Measurements from ENCODE around the gene SLC31A1.

The SLC31A1 gene

GRCh38 chr9:113221003-113221799 lies at the start of gene SLC31A1, which contains the start of gene FKBP15:
SLC31A1 (plus strand) TSS chr9:113221544; CDS start chr9:113256149, 34,605 bp downstream.
FKBP15 (minus strand) TSS chr9:113221277; CDS start chr9:113221243, 34 bp downstream.
- peak; percentile 98 for DNase-seq

GRCh38 chr9:113173341-113173740 lies 48.0 kb upstream of the SLC31A1 start:
- DNase-seq: no peak

- no peak for DNase-seq
Observed at GRCh38 chr9:113176803-113177202, 44.5 kb upstream of the SLC31A1 start.

- no peak for DNase-seq
Observed at GRCh38 chr9:113177251-113177650, 44.1 kb upstream of the SLC31A1 start.

- DNase-seq: no peak
Observed at GRCh38 chr9:113178087-113178486, 43.3 kb upstream of the SLC31A1 start.

GRCh38 chr9:113179839-113180238 lies 41.5 kb upstream of the SLC31A1 start:
- DNase-seq: no peak

GRCh38 chr9:113181165-113181564 lies 40.2 kb upstream of the SLC31A1 start:
- no peak for DNase-seq

DNA sequence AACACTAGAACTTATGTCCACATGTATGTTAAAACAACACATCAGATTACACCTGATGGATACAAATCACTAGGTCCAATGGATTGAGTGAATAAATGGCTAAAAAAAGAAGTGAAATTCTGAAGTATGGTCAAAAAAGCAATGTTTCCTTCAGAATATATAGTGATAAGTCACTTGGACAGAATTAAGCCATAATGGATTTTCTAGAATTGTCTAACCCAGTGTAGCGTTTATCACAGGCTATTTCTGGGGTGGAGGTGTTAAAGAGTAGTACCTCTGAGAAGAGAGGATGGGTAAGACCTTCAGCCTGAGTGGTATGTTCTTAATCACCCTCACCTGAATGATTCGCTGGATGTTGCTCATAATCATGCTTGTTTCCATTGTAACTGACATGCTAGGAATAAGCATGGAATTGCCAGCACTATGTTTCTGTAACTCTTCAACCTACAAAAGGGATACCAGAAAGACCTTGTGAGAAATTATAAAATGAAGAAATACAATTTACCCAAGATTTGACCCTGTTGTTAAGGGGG lies 37.3 kb upstream of the SLC31A1 start:
- no peak for DNase-seq

DNA sequence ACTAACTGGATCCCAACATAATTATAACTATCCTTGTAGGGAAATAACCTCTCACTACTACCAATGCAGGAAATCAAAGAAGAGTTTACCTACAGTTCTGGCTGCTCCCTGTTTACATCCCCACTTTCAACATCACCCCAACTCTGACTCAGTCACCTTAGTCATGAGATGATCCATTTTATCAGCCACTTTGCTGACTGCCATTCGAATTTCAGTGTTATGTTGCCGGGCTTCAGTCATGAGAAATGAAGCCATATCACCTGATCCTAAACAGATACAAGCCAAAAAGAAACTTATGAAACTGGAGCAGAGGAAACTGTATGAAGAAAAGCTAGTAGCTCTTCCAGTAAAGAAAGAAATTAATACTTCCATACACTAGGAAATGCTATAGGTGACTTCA lies 36.8 kb upstream of the SLC31A1 start:
- DNase-seq: no peak

DNA sequence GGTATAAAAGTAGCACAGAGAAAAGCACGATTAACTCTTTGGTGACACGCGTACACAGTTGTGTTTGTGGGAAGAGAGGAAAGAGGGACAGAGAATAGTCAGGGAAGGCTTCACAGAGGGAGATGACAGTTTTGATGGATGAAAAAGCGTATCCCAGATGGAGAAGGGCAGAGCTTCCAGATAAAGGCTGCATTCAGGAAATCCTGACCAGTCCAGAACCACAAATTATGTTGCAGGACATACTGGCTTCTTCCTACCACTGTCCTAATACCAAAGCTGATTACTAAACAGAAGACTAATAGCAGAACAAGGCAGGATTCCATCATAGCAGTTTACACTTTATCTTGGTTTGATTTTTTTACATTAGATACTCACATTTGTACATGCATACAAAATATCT lies 36.1 kb upstream of the SLC31A1 start:
- DNase-seq: no peak

- no peak for DNase-seq
Observed at GRCh38 chr9:113186137-113186755, 35.1 kb upstream of the SLC31A1 start.

DNA sequence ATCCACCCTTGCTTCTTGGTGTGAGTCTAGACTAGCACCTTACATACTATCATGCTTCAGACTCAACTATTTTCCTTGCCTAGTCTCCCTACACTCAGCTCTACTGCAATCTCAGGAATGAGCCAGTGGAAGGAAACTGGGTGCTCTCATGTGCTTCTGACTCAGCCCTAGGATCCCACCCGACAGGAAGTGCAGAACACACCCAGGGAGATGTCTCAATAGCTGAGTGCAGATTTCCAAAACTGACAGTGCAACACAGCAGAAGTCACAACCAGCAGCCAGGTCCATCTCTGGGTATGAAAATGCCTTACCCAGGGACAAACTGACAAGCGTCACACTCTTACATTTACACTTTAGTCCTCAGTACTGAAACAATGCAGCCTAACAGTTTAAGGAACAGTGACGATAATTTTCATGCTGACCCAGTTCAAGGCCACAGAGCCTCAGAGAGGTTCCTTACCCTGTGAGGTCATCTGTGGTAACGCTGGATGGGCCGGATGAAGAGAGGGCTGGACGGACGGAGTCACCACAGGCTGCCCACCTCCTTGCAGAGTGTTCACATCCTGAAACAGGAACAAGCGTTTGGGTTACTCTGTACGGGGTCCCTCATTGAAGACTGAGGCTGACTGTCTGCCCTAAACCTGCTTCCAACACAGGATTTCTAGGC lies 33.3 kb upstream of the SLC31A1 start:
- peak; percentile 10 for DNase-seq

- no peak for DNase-seq
Observed at GRCh38 chr9:113192455-113192854, 28.9 kb upstream of the SLC31A1 start.

DNA sequence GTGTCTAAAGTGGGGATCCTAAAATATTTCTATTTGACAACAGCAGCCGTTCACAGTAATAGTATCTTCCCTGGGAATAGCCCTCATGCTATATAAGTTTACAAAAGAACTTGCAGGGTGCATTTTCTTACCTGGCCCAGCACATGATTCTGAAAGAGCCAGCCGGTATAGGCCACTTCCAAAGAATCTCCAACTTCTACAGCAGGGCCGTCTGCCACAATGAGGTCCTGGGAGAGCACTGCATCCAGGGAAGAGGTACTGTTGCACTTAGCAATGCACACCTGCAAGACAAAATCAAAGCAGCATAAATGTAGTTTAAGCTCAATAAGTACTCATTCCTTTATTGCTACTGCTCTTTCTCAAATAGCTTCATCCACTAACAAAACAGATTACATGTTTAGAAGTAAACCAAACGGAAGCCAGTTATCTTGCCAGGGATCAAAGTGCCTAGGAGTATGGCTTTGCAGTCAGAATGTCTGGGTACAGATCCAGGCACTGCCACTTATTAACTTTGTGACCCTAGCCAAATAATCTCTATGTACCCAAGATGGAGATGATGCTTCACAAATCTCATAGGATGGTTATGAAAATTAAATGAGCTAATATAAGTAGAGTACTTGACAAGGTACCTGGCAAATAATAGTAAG lies 21.5 kb upstream of the SLC31A1 start:
- DNase-seq: no peak

DNA sequence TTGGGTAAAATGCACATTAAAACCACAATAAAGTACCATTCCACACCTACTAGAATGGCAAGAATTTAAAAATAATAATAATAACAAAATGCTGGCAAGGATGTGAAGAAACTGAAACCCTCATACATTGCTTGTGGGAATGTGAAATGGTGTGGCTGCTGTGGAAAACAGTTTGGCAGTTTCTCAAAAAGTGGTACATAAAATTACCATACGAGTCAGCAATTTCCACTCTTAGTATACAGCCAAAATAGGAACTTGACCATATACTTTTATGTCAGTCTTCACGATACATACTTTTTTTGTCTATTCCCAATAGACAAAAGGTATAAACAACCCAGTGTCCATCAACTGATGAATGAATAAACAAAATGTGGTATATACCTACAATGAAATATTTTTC lies 15.9 kb upstream of the SLC31A1 start:
- no peak for DNase-seq

DNA sequence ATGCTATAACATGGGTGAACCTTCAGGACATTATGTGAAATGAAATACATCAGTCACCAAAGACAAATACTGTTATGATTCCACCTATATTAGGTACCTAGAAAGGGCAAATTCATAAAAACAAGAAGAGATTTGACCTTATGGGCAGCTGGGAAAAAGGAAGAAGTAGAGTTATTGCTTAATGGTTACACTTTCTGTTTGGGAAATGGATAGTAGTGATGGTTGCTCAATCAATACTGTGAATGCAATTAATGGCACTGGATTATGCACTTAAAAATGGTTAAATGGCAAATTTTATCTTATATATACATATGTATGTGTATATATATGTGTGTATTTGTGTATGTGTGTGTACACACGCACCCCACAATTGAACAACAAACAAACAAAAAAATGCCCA lies 15.5 kb upstream of the SLC31A1 start:
- DNase-seq: no peak

DNA sequence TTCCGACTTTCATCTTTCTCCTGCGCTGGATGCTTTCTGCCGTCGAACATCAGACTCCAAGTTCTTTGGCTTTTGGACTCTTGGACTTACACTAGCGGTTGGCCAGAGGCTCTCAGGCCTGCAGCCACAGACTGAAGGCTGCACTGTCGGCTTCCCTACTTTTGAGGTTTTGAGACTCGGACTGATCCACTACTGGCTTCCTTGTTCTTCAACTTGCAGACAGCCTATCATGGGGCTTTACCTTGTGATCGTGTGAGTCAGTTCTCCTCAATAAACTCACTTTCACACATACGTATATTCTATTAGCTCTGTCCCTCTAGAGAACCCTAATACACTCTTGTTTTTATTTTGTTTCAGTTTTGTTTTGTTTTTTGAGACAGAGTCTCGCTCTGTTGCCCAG lies 10.5 kb upstream of the SLC31A1 start:
- DNase-seq: no peak

DNA sequence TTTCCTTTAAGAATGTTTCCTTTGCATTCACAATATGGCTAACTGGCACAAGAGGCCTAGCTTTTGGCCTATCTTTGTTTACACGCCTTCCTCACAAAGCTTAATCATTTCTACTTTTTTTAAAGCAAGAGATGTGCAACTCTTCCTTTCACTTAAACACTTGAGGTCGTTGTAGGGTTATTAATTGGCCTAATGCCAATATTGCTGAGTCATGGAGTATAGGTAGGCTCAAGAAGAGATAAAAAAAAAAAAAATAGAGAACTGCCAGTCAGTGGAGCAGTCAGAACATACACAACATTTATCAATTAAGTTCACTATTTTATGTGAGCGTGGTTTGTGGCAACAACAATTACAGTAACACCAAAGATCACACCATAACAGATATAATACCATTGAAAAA lies 6.2 kb upstream of the SLC31A1 start:
- DNase-seq: peak; percentile 46

DNA sequence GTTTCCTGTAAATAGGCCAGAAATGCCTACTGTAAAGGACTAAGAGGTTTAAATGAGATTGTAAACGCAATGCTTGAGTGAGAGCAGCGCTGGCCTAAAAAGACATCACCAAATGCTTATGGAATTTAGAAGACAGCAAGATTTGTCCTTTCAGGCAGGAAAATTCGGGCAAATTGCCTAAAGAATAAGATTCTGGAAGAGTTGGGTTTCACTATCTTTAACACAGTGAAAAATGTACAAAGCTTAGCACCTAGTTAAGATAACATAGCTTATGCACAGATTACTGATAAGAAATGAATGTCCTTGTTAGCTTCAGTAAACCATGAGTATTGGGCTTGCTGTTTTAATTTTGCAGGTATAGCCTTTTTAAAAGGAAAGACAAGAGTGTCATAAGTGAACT lies 4.9 kb upstream of the SLC31A1 start:
- no peak for DNase-seq

GRCh38 chr9:113219186-113219936 lies 2.0 kb upstream of the SLC31A1 start:
- DNase-seq: no peak

GRCh38 chr9:113219969-113220368 lies 1.4 kb upstream of the SLC31A1 start:
- peak; percentile 34 for DNase-seq

- peak; percentile 19 for DNase-seq
Observed at GRCh38 chr9:113220467-113221002, 809 bp upstream of the SLC31A1 start.

Data from CD4-positive, alpha-beta T cell treated with Interleukin-10 for 1 hour (primary cell).